GM12874 (cell line): Measurements from ENCODE around the gene TMEM80.

Source experiments
- CTCF ChIP-seq: IDR thresholded peaks from 2 replicates; pipeline ENCODE4 v1.5.1; 2011; ENCODE audit warnings: low read depth, mild to moderate bottlenecking, control low read depth, low read length, moderate library complexity; ENCODE audit not compliant: insufficient read depth

Gene TMEM80

GRCh38 chr11:693887-694562 lies 1.6 kb upstream of the TMEM80 start:
- TF ChIP-seq CTCF = no peak

- no peak for TF ChIP-seq CTCF
Observed at GRCh38 chr11:694563-695287, 891 bp upstream of the TMEM80 start, which contains the start of gene DEAF1. TSS of gene DEAF1 (minus strand) at chr11:695222. CDS start at chr11:695047, 175 bp downstream.

GRCh38 chr11:695288-695537 lies 403 bp upstream of the TMEM80 start:
- TF ChIP-seq CTCF = no peak

GRCh38 chr11:696955-697491 lies 1.4 kb downstream of the TMEM80 start:
- TF ChIP-seq CTCF = no peak

- TF ChIP-seq CTCF = no peak
Observed at GRCh38 chr11:697811-698311, 2.2 kb downstream of the TMEM80 start.

- TF ChIP-seq CTCF = no peak
Observed at GRCh38 chr11:698493-699115, 3.0 kb downstream of the TMEM80 start.

GRCh38 chr11:699116-699508 lies 3.5 kb downstream of the TMEM80 start:
- no peak for TF ChIP-seq CTCF
